MCF 10A (cell line): ENCODE results near the gene FPR2. TPM values are rescaled to one million over a fixed set of nuclear protein-coding genes. Genes with fewer than 3 reads are reported as not detected.

Source experiments
- BruUV-seq: library from RNA; stranded (reverse); fragments of 400-500 nt; replicated peaks from 2 replicates; lab custom pipeline; 2021; lab: Mats Ljungman, UMichigan
- CTCF ChIA-PET: fragments of 300-600 bp; sonication (Branson Sonifier 250); formaldehyde crosslinking; extraction: SDS; loops from one replicate; lab custom pipeline; 2021; ENCODE audit warnings: antibody characterized with exemption, inconsistent platforms; lab: Yijun Ruan, JAX
- POLR2A ChIA-PET: fragments of 300-600, 350-650 bp; sonication (Branson Sonifier 250); formaldehyde crosslinking; extraction: SDS; loops from one replicate; lab custom pipeline; 2020; ENCODE audit warnings: antibody characterized with exemption, inconsistent platforms; lab: Yijun Ruan, JAX
- DNase-seq: peaks from one replicate; pipeline ENCODE4 v3.0.0-alpha.2; 2018; ENCODE audit not compliant: unreplicated experiment
- H3K27ac Mint-ChIP-seq: one replicate; pipeline ENCODE4 v1.8.0; 2022; ENCODE audit warnings: mild to moderate bottlenecking, low read depth, mixed read lengths; ENCODE audit not compliant: unreplicated experiment
- H3K27me3 Mint-ChIP-seq: one replicate; pipeline ENCODE4 v1.8.0; 2022; ENCODE audit warnings: mixed read lengths; ENCODE audit not compliant: insufficient read depth, unreplicated experiment
- H3K36me3 Mint-ChIP-seq: one replicate; pipeline ENCODE4 v1.8.0; 2022; ENCODE audit warnings: mild to moderate bottlenecking, moderate library complexity, mixed read lengths; ENCODE audit not compliant: insufficient read depth, unreplicated experiment
- H3K4me1 Mint-ChIP-seq: one replicate; pipeline ENCODE4 v1.8.0; 2022; ENCODE audit warnings: mixed read lengths; ENCODE audit not compliant: insufficient read depth, unreplicated experiment
- H3K4me3 Mint-ChIP-seq: one replicate; pipeline ENCODE4 v1.8.0; 2022; ENCODE audit warnings: mild to moderate bottlenecking, moderate library complexity, mixed read lengths; ENCODE audit not compliant: unreplicated experiment
- H3K9me3 Mint-ChIP-seq: one replicate; pipeline ENCODE4 v1.8.0; 2022; ENCODE audit warnings: mixed read lengths; ENCODE audit not compliant: unreplicated experiment
- CTCF ChIP-seq: fragments of 200-600 bp; IDR thresholded peaks from one replicate; pipeline ENCODE4 v1.8.0; 2022; ENCODE audit warnings: antibody characterized with exemption, mild to moderate bottlenecking; ENCODE audit not compliant: unreplicated experiment
- intact Hi-C: fragments of 100-400 bp; cut with micrococcal nuclease; formaldehyde crosslinking; loops from 2 replicates; pipeline ENCODE4 v1.14.1; 2022
- total RNA-seq: library from RNA; stranded (reverse); gene quantifications from 2 replicates; pipeline ENCODE4 v1.2.3, GENCODE V29; 2022

FPR2 gene
- total RNA-seq, 1 experiment from 2014 or later: not detected

GRCh38 chr19:51786646-51787494 lies 25.9 kb downstream of the FPR2 start:
- peak overlapping the region; percentile 46 for H3K27ac Mint-ChIP-seq
- no peak for TF ChIP-seq CTCF
- CTCF ChIA-PET: interaction anchor here (0.9 to 3.0 kb wide), 2 partner anchors 9 to 22 kb away, joined by 3 to 11 read pairs; no protein-coding TSS in a partner anchor
- no peak overlapping the region for H3K4me3 Mint-ChIP-seq
- no peaks in the 10 kb centered on the region for H3K27me3 Mint-ChIP-seq
- H3K4me1 Mint-ChIP-seq: peaks cover 5% of the 10 kb centered on the region
- peaks cover 7% of the 10 kb centered on the region for H3K9me3 Mint-ChIP-seq
- POLR2A ChIA-PET: no interaction called here
- intact Hi-C loops: loop anchor here (5.0 to 10.0 kb wide), 2 partner anchors 195 to 762 kb away; partner anchors contain the start of gene KLK11
- no peak for DNase-seq
- no peaks in the 10 kb centered on the region for H3K36me3 Mint-ChIP-seq
- no TSS peak for BruUV-seq

- Mint-ChIP-seq H3K27ac (no peak overlapping the region), H3K9me3 (peaks cover 7% of the 10 kb centered on the region), H3K27me3 (no peaks in the 10 kb centered on the region), H3K36me3 (no peaks in the 10 kb centered on the region), H3K4me1 (peaks cover 5% of the 10 kb centered on the region), H3K4me3 (no peak overlapping the region)
- no peak for DNase-seq
- intact Hi-C loops: loop anchor here (5.0 to 10.0 kb wide), 2 partner anchors 196 to 763 kb away; partner anchors contain the start of gene KLK11
- CTCF ChIA-PET: interaction anchor here (3.0 kb wide), 1 partner anchor 11 kb away, joined by 11 read pairs; no protein-coding TSS in a partner anchor
- POLR2A ChIA-PET: interaction anchor here (1.3 kb wide), 1 partner anchor 9 kb away, joined by 3 read pairs; no protein-coding TSS in a partner anchor
- no TSS peak for BruUV-seq
- TF ChIP-seq CTCF: no peak
Measured at GRCh38 chr19:51788029-51788428, 27.0 kb downstream of the FPR2 start.

GRCh38 chr19:51789061-51789795 lies 28.2 kb downstream of the FPR2 start:
- H3K36me3 Mint-ChIP-seq: no peaks in the 10 kb centered on the region
- no peak overlapping the region for H3K27ac Mint-ChIP-seq
- peaks cover 5% of the 10 kb centered on the region for H3K4me1 Mint-ChIP-seq
- CTCF ChIA-PET: interaction anchor here (0.5 to 1.1 kb wide), 10 partner anchors 11 to 228 kb away, joined by 3 to 6 read pairs (median 3); no protein-coding TSS in a partner anchor
- DNase-seq: no peak
- POLR2A ChIA-PET: interaction anchor here (0.6 to 1.3 kb wide), 2 partner anchors 10 to 170 kb away, joined by 3 read pairs; no protein-coding TSS in a partner anchor
- H3K4me3 Mint-ChIP-seq: no peak overlapping the region
- intact Hi-C loops: loop anchor here (5.0 to 10.0 kb wide), 2 partner anchors 197 to 764 kb away; partner anchors contain the start of gene KLK11
- peaks cover 7% of the 10 kb centered on the region for H3K9me3 Mint-ChIP-seq
- no TSS peak for BruUV-seq
- TF ChIP-seq CTCF: no peak
- H3K27me3 Mint-ChIP-seq: no peaks in the 10 kb centered on the region
